Measurements from ENCODE around the gene SF3B2.
"Not testable (repeated sequence)": the region's sequence is repeated elsewhere in the genome, so short reads cannot be mapped to it uniquely, and the experiment has no call there.

The SF3B2 gene

GRCh38 chr11:66076561-66076960 lies 24.4 kb downstream of the SF3B2 start:
- no peak for DNase-seq

DNA sequence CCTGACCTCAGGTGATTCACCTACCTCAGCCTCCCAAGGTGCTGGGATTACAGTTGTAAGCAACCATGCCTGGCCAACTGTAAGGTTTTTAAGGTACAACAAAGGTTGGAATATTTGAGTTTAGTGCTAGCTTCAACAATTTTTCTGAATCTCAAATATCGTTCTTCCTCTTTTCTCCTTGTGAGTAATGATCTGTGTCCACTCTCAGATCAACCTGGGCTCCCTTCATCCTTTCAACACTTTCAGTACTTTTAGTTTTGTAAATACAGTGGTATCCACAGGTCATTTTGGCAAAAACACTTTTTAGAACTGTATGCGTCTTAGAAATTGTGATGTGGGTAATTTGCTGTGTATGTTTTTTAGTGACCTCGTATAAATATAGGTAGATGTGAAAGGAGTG lies 25.8 kb downstream of the SF3B2 start:
- no peak for DNase-seq

DNA sequence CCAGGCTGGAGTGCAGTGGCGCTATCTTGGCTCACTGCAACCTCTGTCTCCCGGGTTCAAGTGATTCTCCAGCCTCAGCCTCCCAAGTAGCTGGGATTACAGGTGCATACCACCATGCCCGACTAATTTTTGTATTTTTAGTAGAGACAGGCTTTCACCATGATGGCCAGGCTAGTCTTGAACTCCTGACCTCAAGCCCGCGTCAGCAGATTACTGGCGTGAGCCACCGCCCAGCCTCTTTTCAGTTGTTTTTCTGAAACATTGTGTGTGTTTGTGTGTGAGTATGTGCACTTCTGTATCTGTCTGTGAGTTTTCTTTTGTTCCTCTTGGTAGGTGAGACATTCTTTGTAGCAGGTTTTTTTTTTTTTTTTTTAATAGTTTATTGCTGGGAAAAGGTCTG lies 26.8 kb downstream of the SF3B2 start:
- DNase-seq, result not testable (repeated sequence)

DNA sequence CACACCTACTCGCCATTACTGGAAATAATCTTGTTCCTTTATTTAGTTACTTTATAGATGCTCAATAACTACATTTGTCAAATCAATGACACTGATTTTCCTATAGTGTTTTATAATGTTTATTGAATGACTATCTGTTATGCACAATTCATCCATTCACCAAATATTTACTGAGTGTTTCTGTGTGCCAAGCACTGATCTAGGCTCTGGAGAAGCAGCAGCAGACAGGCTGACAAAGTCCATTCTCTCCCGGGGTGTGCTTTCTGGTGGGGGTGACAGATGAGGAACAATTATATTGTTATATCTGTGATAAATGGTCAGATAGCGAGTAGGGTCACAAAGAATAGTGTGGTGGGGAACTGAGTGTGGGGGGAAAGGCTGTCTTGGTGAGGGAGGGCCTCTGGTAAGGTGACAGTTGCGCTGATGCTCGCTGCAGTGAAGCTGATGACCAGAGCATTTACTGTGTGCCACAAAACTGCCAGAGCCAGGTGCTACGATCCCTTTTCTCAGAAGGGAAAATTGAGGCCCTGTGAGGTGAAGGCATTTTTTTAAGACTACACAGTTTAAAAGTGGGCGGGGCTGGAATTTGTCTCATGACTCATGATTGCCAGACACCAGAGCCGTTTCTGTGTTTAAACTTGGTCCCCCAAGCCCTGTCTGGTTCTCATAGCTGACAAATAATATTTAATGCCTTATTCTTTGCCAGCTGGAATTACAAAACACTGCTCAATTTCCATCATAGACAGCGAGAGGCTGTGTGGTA lies 28.1 kb downstream of the SF3B2 start:
- no peak for DNase-seq

GRCh38 chr11:66081505-66081904 lies 29.3 kb downstream of the SF3B2 start:
- no peak for DNase-seq

DNA sequence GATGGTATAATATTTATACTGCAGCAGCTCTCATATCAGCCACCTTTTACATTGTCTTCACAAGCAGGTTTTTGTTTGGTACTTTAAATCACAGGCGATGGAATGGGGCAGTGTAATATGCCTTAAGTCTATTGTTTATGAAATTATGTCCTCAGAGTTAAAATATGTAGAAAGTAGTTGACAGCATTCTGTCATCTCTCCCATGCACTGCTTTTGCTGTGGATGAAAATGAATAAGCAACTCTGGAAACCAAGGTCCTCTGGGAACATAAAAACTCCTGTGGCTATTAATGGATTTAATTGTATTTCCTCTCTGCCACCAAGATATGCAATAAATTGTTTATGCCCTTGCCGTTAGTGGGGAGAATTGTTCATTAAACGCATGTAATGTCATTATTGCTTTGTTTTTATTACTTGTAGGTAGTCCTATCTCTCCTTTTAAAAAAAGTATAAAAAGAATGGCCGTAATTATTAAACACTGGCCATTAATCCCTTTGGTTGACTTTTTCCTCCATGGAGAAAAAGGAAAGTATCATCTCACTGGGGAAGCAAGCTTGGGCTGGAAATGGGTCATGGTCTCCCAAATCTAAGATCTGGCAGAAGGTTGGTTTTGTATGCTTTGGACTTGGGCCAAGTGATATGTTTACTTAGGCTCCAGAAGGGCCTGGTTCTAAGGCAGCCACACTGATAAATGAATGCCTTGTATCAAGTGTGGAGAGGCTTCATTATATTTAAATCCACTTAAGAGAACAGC lies 31.0 kb downstream of the SF3B2 start:
- DNase-seq, result peak; percentile 65

DNA sequence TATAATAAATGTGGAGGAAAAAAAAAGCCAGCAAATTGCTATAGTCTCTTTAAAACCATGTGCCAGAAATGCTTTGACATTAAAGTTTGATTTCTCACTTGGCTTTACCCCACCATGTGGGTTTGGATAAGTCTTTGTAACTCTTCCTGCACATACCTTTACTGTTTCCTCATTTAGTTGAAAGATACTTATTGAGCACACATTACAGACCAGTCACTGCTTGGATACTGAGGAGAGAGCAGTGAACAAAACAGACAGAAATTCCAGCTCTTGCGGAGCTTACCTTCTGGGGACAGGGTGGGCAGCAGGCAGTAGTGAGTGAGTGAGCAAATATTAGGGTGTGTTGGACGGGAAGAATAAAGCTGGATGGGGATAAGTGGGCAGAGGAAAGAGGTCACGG lies 31.6 kb downstream of the SF3B2 start:
- no peak for DNase-seq

- no peak for DNase-seq
Observed at GRCh38 chr11:66084821-66085475, 32.8 kb downstream of the SF3B2 start.

DNA sequence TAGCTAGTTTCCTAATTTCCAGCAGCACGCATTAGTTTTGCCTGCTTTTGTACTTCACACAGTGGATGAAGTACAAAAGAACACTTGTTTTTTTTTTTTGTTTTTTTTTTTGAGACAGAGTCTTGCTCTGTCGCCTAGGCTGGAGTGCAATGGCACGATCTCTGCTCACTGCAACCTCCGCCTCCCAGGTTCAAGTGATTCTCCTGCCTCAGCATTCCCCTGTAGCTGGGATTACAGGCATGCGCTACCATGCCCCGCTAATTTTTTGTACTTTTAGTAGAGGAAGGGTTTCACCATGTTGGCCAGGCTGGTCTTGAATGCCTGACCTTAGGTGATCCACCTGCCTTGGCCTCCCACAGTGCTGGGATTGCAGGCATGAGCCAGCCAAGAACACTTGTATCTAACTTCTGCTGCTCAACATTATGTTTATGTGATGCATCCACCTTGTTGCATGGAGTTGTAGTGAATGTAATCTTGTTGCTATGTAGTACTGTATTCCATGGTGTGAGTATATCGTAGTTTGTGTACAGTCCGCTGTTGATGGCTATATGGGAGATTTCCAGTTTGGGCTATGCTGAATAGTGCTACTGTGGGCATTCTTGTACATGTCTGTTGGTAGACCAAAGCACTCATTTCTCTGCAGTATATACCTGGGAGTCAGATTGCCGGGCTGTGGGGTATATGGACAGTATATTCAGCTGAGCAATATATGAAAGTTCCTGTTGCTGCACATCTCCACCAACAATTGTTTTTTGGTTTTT lies 35.2 kb downstream of the SF3B2 start:
- DNase-seq, result no peak

GRCh38 chr11:66089067-66089466 lies 36.9 kb downstream of the SF3B2 start:
- DNase-seq, result no peak

- no peak for DNase-seq
Observed at GRCh38 chr11:66090288-66090687, 38.1 kb downstream of the SF3B2 start.

- not testable (repeated sequence) for DNase-seq
Observed at GRCh38 chr11:66092125-66092524, 40.0 kb downstream of the SF3B2 start.

DNA sequence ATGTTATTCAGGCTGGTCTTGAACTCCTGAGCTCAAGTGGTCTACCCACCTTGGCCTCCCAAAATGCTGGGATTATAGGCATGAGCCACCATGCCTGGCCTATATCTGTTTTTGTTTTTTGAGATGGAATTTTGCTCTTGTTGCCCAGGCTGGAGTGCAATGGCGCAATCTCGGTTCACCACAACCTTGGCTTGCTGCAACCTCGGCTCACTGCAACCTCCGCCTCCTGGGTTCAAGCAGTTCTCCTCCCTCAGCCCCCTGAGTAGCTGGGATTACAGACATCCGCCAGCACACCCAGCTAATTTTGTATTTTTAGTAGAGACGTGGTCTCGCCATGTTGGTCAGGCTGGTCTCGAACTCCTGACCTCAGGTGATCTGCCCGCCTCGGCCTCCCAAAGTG lies 47.6 kb downstream of the SF3B2 start:
- not testable (repeated sequence) for DNase-seq

DNA sequence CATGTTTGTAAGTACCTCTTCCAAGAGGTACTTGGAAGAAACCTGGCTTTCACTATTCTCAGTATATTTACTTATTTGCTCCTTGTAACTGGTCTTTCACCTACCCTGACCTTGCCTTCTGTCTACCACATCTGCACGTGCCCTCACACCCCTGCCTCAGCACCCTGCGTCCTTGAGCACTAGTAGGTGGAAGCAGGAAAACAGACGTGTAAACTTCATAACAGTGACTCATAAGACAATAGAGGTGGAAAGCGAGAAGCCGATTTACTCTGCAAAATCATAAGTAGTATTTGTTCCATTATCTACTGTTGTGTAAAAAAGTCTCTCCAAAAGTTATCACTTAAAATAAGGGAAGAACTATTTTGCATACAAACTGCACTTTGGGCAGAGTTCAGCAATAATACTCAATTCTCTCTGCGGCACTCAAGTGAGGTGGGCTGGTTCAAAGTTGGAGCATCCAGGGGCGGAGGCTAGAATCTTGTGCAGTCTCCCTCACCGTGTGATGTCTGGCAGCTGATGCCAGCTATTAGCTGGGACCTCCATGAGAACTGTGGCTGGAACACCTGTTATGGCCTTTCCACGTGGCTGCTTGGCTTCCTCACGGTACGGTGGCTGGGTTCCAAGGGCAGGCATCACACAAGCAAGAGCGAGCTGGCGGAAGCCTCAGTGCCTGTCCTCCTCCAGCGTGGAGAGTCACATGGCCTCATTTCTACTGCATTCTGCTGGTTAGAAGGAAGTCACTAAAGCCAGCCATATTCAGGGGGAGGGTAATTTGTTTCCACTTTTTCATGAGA lies 48.3 kb downstream of the SF3B2 start:
- no peak for DNase-seq

- DNase-seq, result no peak
Observed at GRCh38 chr11:66101066-66101464, 48.9 kb downstream of the SF3B2 start.

DNA sequence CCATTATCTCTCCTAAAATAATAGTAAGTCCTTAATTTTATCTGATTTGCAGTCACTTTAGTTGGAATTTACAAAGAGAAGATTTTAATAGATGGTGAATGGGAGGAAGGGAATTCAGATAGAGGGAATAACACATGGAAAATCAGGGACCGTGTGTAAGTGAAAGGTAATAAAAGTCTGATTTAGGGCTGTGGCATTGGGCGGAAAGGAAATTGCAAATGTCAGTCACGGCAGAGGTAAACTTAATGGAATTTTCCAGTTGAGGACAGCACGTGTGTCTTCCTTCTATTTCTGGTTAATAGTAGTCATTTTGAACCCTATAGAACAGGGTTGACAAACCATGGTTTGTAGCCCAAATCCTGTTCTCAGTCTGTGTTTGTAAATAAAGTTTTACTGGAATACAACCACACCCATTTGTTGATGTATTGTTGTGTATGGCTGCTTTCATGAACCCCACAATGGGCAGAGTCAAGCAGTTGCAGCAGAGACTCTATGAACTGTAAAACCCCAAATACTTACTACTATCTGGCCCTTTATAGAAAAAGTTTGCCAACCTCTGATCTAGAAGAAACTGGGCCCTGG lies 52.0 kb downstream of the SF3B2 start:
- no peak for DNase-seq

GRCh38 chr11:66106786-66107599 lies 54.8 kb downstream of the SF3B2 start:
- no peak for DNase-seq

GRCh38 chr11:66107600-66108510 lies 55.7 kb downstream of the SF3B2 start:
- no peak for DNase-seq

DNA sequence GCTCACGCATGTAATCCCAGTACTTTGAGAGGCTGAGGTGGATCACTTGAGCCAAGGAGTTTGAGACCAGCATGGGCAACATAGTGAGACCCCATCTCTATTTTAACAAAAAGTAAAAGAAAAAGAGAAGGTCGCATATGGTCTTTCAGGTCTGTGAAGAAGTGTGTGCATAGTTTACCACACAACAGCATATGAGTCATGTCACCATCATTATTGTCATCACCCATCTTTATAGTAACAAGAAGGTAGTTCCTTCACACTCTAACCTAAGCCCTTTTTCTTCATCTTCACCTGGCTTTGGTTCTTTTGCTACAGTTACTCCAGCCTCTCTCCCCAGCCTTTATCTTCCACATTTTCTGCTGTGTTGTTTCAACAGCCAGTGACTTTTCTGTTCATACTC lies 57.1 kb downstream of the SF3B2 start:
- no peak for DNase-seq

DNA sequence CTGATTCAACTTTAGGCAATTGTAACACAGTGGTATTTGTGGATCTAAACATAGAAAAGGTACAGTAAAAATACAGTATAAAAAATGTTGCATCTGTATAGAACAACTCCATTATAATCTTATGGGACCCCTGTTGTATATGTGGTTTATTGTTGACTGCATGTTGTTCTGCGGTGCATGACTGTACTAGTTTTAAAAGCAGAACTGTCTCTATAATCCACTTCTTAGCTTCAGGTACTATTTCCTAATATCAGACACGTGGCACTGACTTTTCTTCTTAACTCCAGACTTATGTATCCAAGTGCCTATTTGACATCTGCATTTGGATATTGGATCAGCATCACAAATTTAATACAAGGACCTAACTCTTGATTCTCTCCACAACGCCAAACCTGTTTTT lies 59.0 kb downstream of the SF3B2 start:
- DNase-seq, result no peak

Data from NCI-H187 treated with DMSO at 0.1 percent for 48 hours (cell line).